ENCODE results near the gene NECAB2.
A peak's percentile ranks its signal among the peaks of the same experiment; 100 is the strongest.

Gene NECAB2

DNA sequence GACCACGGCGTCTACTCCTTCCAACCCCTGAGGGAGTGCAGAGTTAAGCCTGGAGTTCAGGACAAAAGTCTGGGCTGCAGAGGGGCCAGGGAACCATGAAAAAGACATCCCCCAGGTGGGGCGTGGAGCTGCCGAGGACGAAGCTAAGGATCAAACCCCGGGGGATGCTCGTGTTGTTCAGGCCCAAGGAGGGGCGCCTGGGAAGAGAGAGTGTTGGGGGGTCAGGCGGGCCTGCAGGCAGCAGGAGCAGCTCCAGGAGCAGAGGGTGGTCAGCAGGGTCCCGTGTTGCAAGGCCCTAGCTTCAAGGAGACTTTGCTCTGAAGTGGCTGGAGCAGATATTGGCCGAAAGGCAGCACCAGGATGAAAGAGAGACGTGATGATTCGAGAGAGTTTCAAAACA is 26.7 kb downstream of the NECAB2 start:
- DNase-seq: no peak

DNA sequence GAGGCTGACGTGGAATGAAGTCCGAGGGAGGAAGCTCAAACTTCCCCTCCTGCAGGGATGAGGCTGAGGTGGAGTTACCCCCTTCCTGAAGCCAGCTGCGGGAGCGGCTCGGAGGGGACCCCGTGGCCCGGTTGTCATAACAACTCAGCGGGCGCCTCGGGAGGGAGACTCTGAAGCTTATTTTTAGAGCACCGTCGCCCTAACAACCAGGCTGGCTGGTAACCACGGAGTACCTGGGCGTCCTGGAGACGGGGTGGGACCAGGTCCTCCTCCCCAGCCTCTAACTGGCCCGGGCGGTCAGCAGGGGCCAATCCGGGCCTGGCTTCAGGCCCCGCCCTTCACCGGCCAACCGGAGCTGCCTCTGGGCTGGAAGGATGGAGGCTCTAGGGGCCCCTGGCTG is 27.7 kb downstream of the NECAB2 start:
- peak; percentile 37 for DNase-seq

DNA sequence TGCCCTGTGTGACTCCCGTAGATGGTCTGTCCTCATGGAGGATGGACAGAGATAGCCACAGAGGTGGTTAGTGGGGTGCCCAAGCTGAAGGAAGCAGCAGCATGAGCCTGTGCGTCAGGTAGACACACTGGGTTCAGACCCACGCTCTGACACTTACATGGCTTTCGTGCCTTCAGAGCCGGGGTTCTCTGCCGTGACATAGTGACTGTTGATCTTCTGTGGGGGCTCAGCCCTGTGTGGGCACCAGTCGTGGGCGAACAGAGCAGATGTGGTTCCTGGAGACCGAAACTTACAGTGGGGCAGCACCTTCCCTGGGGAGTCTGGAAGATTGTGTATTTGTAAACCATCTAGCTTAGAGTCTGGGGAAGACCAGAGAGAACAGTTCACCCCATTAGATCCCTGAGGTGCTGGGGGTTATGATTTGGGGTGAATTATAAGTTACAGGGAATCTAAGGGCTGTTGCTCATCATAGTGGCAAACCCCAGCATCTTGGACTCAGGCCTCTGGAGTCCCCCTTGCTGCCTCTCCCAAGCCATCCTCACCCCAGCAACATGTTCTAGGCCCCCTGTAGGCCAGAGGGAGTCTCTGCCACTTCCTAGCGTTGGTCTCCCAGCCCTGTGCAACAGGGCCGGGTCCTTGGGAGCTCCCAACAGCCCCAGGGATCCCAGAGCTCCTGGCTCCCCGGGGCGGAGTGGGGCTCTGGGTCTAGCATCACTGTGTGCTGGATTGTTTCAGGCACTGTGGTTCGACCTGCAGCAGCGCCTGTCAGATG is 28.6 kb downstream of the NECAB2 start:
- no peak for DNase-seq

DNA sequence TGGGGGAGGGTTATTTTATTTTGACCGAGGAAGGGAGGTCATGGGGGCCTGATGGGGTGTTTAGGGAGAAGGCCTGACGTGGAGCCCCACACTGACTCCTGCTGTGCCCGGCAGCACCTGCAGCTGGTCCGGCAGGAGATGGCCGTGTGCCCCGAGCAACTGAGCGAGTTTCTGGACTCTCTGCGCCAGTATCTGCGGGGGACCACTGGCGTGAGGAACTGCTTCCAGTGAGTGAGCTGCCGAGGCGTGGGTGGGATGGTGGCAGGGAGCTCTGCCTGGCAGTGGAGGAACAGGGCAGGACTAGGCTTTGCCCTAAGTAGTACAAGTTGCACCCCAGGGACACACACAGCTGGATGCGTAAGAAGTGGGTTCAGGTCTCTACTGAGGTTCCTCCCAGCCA is 30.0 kb downstream of the NECAB2 start:
- DNase-seq: no peak

DNA sequence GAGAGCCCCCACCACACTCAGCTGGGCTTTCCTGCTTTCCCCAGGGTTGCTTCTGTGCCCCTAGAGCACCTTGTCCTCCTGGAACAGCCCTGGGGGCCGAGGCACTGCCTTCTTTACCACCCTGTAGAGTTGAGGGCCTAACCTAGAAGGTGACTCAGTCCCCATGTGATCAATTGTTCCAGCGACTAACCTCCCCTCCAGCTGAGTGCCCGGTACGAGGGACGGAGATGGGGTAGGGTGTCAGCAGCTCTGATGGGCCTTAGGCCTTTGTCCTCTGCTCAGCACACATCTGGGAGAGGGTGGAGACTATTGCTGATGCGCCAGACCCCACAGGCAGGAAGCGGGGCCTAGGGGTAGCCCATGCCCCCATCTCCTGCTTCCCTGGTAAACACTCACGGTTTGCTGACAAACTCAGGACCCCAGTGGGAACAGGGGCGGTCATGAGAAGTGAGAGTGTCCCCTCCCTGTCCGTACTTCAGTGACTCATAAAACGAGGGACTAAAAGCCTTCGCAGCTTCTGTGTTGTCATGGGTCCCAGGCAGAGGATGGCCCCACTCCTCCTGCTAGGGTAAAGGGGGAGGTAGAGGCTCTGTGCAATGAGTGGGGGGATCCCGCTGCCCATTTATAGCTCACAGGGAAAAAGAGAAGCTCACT is 33.1 kb downstream of the NECAB2 start:
- DNase-seq: no peak

DNA sequence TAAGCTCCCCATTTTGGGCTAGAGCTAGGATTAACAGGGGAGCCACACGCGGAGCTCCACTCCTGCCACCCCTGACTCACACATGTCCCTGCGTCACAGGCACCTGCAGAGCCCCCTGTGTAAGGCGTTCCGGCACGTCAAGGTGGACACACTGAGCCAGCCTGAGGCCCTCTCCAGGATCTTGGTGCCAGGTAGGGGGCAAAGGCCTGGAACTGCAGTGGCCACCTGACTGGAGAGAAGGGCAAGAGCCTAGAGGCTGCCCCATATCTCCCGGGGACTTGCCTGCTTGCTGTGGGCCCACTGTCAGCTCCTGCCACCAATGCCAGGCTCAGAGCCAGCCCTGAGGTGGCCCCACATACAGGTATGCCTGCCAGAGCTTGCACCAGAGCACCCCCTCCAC is 33.7 kb downstream of the NECAB2 start:
- no peak for DNase-seq

DNA sequence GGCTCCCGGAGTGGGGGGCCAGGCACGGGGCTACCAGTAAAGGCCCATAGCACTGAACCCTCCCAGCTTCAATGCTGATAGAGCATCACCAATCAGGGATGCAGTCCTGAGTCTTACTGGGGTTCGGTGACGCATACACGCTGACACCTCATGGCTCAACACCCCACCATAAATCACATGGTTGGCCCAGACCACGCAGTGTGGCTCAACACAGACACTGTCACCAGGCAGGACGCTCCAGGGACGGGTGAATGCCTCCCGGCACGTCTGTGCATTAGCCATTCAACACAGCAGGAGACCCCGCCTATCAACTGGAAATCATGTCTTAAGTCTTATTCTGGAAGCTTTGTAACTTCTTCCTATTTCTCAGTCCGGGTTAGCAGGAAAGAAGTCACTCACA is 35.0 kb downstream of the NECAB2 start:
- no peak for DNase-seq

DNA sequence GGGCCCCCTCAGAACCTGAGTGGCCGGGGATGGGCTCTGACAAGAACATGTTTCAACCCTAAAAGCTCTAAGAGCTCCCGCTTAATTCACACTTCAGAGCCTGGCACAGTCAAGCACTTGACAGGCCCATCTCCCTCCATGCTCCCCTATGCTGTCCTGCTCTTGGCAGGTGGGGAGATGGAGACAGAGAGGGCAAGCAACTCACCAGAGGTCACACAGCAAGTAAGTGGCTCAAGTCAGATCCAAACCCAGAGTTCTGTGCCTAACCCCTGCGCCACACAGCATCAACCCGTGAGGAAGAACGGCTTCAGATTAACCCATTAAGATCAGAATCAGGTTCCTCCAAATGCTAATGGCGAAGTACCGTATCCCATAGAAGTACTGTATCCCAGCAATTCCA is 36.4 kb downstream of the NECAB2 start:
- DNase-seq: no peak

DNA sequence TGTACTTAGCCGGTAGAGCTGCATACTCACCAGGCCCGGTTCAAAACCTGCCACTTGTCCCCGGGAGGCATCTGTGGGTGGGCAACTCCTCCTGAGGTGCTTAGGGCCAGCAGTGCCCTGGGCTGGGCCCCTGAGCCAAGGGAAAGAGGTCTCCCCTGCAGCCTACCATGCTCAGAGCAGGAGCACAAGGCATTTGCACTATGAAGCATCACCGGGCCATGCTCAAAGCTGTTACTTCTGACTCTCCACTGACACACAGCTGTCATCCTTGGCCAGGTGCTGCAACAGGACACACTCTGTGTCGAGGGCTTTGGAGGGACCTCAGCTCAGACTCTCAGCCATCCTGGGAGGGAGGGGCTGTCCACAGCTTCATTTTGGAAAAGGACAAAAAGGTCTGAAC is 37.3 kb downstream of the NECAB2 start:
- DNase-seq: no peak

DNA sequence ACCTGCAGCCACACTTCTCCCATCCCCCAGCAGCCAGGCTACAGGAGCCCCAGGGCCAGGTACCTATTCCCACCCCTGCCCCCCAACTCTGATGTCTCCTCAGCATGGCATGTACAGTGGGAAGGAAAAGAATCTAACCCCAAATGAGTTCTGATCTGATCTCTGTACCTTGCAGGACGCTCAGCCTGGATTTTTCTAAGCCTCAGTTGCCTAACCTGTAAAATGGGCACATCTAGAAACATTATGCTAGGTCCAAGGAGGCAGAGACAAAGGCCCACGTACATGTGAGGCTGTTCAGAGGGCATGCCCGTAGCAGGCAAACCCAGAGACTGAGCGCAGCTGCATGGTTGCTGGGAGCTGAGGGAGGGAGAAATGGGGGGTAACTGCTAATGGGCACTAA is 39.5 kb downstream of the NECAB2 start:
- DNase-seq: no peak

DNA sequence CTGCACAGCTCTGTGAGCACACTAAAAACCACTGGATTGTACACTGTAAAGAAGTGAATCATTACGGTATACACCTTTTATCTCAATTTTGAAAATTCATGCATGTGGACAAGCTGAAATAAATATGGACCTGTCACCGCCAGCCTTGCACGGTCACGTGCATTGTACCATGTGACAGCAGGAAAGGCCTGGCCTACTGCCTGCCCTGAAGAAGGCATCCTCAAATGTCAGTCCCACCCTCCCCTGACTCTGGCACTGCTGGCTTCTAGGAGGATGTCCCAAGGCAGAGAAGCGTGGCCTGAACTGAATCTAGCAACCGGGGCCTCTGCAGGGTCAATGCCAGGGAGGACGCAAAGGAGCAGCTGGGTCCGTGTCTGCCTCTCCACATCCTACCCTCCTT is 39.9 kb downstream of the NECAB2 start:
- DNase-seq: no peak

DNA sequence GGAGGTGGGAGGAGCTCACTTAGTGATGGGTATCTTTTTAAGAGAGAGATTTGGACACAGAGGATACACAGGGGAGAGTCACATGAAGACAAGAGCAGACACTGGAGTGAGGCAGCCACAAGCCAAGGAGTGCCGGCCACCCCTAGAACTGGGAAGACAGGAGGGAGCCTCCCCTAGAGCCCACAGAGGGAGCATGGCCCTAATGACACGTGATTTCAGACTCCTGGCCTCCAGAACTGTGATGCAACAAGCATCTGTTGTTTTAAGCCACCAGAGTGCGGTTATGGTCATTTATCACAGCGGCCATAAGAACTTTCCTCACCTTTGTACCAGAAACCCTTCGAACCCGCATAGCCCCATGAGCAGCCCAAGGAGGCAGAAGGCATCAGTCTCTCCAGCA is 41.2 kb downstream of the NECAB2 start:
- DNase-seq: no peak

DNA sequence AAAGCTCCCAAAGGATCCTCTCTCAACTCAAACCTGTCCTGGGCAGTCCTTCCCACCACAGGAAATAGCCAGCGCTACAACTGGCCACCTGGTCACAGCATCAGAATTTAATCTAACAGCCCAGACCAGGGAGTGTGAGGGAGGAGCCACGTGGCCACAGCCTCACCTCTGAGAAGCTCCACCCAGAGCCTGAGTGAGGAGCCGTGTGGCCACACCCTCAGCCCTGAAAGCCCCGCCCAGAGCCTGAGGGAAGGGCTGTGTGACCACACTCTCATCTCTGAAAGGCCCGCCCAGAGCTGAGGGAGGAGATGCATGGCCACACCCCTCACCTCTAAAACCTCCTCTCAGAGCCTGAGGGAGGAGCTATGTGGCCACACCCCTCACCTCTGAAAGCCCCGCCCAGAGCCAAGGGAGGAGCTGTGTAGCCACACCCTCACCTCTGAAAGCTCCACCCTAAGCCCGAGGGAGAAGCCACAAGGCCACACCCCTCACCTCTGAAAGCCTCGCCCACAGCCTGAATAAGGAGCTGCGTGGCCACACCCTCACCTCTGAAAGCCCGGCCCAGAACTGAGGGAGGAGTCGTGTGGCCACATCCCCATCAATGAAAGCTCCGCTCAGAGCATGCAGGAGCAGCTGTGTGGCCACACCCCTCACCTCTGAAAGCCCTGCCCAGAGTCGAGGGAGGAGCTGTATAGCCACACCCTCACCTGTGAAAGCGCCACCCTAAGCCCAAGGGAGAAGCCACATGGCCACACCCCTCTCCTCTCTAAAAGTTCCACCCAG is 45.9 kb downstream of the NECAB2 start:
- DNase-seq: peak; percentile 97

DNA sequence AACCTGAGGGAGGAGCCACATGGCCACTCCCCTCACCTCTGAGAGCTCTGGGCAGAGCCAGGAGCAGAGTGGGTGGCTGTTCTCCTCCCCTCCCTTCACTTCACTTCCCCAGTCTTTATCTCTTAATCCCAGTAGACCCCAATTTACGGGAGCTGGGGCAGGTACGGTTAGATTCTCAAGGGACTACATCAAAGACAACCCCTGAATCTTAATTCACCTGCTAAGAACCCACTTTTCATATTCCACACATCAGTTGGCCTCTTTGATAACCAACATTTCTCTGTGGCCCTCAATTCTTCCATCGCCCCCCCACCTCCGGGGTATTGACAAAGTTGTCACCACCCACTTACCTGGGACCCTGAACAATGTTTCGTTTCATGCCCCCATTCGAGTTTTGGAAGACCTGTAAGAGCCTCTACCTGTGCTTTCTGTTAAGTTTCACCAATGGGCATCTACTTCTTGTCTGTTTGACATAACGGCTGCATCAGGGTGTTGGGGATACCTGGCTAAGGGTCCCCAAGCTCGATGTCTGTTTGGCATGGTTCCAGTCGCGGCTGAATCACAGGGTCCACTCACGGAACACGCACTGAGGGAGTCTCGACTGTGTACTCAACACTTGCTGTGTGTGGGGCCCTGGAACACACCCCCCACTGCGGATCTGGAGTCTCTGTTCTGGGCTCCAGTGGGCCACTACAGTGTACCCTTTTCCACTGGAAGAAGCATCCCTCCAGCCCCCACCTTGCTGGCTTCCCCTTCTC is 46.7 kb downstream of the NECAB2 start:
- no peak for DNase-seq

DNA sequence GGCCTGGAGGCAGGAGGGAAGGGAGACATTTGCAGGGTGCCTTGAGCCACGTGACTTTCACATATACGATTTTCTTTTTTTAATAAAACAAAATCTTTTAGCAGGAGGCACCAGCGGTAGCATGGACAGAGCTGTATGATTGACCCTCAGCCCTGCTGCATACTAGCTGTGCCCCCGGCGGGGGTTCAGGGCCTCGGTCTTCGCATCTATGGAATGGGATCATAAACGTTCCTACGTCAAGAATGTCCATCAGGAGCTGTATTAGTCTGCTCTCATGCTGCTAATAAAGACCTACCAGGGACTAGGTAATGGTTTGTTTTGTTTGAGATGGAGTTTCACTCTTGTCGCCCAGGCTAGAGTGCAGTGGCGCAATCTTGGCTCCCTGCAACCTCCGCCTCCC is 47.4 kb downstream of the NECAB2 start:
- DNase-seq: no peak

DNA sequence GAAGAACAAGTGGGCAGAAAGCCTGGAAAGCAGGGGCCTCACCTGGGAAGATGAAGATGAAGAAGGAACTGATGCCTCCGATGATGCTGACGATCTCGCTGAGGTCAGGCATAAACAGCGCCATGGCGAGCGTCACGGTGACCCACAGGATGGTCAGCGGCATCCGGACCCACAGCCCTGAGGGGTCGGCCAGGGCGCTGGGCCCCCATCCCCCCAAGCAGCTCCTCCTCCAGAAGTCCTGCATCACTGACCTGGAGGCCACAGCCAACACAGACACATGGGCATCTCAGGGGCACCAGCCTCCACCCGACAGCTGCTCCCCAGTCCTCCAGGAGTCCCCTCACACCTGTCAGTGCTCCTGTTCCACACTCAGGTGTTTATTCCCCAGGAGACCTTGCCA is 48.4 kb downstream of the NECAB2 start:
- no peak for DNase-seq

DNA sequence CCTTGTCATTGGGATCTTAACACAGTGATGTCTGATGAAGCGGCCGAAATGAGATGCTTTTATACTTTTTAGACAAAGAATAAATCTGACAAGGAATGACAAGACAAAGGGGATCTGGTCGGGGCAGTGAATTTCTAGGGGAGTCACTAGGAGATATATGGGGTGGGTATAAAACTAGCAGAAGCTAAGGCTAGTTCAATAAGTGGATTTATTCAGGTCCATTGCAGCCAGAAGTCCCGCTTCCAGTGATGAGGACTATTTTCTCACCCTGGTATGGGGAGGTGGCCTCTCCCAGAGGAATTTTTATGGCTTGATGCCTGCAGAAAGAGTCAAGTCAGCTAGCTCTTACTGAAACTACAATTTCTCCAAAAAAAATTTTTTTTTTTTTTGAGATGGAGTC is 50.7 kb downstream of the NECAB2 start:
- DNase-seq: no peak

DNA sequence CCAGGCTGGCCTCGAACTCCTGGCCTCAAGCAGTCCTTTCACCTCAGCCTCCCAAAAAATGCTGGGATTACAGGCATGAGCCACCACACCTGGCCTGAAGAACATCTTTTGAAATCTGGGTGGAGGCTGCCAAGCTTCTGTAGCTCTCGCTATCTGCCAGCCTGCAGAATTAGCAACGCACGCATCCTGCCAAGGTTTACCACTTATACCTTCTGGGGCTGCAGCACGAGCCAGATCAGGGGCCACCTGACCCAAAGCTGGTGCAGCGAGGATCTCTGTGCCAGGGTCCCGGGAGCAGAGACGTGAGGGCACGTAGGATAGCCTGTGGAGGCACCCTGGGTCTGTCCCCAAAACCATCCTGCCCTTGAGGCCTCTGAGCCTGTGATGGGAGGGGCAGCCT is 52.3 kb downstream of the NECAB2 start:
- no peak for DNase-seq

DNA sequence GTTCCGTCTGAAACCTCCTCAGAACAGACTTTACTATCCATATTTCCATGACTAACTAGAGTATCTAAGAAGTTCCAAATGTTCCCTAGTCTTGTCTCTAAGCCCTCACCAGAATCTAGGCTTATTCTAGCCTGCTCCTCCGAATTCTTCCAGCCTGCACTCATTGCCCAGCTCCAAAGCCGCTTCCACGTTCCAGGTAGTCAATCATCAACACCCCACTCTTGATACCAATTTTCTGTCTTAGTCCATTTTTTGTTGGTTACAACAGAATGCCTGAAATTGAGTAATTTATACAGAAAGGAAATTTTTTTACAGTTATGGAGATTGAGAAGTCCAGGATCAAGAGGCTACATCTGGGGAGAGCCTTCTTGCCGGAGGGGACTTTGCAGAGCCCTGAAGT is 53.4 kb downstream of the NECAB2 start:
- DNase-seq: no peak

DNA sequence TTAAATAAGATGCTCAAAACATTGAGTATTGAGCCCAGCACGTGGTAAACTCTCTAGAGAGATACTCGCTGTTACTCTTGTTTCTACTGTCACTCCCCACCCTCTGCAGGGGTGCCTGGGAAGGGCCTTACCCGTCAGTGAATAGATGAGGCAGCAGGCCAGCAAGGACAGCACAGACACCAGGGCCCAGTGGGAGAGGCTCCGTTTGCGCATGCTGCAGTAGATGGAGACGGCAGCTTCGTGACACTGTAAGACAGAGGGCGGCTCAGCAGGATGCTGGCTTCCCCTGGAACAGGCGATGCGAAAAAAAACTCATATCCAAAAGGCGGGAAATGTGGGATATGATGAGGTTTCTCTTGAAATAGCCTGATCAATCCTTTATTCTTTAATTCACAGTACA is 54.6 kb downstream of the NECAB2 start:
- no peak for DNase-seq

DNA sequence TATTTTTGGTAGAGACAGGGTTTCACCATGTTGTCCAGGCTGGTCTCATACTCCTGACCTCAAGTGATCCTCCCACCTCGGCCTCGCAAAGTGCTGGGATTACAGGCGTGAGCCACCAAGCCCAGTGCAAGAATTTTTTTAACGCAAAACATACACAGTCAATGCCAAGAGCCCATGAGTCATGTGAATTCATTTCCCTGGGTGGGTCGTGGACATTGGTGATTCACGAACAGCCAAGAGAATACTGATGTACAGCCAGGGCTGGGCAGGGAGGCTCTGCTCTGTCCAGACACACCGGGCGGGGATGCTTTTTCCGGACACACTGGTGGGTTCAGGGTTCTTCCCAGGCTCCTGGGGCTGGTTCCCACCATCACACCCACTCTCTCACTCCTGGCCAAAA is 56.8 kb downstream of the NECAB2 start:
- DNase-seq: no peak

DNA sequence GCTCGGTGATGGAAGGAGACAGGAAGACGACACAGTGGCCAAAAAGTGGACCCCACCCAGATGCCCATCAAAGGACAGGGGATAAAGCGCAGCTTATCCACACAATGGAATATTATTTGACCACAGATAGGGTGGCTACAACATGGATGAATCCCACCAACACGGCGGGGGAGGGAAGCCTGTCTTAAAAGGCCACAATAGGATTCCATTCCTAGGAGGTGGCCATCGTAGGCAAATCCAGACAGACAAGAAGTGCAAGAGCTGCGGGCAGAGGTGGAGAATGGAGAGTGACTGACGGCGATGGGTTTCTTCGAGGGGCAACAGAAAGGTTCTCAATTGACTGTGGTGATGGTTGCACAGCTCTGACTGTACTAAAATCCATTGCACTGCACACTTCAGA is 58.6 kb downstream of the NECAB2 start:
- no peak for DNase-seq

DNA sequence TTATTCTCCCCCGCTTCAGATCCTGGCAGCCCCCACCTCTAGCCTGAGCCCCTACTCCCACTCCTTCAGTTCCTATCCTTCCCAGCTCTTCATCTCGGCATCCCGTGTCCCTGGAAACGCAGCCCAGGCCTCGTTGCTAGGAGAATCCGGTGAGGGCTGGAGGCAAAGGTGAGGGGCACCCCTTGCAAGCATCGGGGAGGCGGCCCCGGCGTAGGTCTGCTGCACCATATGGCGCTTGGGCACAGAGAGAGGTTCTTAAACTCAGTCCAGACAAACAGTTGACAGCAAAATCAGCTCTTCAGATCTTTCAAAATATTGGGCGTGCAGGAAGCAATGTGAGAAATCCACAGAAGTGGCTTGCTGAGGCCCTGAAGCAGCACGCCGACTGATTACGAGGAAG is 59.6 kb downstream of the NECAB2 start:
- DNase-seq: no peak
